Measurements from ENCODE around the gene DGKH. TPM values are rescaled to one million over a fixed set of nuclear protein-coding genes. Genes with fewer than 3 reads are reported as not detected.
A peak's percentile ranks its signal among the peaks of the same experiment; 100 is the strongest.

DGKH gene
- total RNA-seq, 1 experiment from 2014 or later, result 11.3 TPM

DNA sequence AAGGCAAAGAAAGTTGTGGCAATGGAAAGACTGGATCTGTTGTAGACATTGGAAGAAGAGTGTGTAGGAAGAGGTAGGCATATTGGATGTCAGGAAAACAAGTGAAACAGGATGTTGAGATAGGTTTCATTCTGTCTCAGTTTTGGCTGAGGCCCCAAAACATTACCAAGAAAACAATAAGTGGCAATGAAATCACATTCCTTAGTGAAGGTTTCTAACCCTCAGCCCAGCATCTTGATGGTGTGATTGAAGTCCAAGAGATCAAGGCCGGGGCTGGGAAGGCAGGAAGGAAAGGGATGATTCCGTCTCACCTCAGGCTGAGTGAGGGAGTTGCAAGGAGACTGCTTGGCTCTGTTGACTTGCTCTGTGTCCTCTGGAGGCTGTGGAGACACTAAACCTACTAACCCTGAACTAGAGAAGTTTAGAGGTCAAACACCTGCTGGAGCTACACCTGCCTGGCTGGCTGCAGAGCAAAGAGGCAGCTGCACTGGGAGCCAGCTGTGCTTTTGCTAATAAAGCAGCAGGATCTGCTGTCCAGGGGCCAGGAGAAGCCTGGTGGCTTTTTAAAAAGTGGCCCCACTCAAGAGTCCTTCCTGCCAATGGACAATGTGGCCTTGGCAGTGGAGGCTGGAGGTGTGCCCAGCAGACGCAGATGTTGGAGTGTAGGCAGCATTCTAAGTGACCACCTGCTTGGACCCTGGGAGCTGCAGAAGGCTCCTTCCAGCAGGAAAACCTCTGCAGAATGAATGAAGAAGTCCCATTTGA lies 53.6 kb downstream of the DGKH start:
- no peaks in the 10 kb centered on the region for H3K9me3 ChIP-seq (replicated peaks)
- H3K27ac ChIP-seq, result no peak overlapping the region
- peaks cover 18% of the 10 kb centered on the region for H3K4me1 ChIP-seq (replicated peaks)
- no peaks in the 10 kb centered on the region for H3K36me3 ChIP-seq
- no peaks in the 10 kb centered on the region for H3K27me3 ChIP-seq (replicated peaks)
- no peak overlapping the region for H3K4me3 ChIP-seq
- no peak for DNase-seq (ENCODE audit: low read depth in 1 of 2, low spot score in 2 of 2)

DNA sequence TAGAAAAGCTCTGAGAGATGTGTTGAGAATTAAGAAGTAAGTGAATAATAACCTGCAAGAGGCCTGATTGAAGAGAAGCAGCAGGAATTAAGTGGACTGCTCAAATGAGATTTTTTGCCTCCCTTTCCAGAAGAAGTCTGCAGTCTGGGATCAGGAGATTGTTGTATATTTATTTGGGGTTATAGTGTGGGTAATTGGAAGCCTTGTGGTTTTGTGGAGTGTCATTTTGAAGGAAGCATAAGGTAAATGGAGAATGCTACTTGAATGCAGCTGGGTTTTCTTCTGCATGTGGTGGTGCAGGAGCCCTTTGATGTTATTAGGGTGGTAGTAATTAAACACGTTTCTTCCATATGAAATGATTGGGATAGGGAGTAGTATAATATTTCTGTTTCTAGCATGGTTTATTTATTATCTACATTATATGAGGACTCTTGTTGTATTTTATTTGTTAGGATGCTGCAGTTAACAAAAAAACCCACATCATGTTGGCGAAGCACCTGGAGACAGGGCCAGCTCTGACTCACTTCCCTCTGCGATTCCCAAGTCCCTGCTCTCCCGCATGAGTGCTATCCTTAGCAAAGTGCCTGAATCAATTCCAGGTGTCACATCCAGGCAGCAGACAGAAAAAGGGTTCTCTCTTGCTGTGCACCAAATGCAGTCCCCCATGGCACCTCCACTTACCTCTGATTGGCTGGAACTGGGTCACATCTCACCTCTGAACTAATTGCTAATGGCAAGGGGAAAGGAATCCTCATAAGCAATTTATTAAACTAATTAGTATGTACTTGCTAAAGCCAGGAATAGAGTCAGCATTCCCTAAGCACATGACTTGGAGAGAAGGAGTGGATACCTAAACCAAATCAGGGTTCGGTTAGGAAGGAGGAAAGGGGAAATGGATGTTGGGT lies 54.8 kb downstream of the DGKH start:
- Histone ChIP-seq H3K9me3 (replicated peaks) (no peaks in the 10 kb centered on the region), H3K4me1 (replicated peaks) (peaks cover 18% of the 10 kb centered on the region), H3K27me3 (replicated peaks) (no peaks in the 10 kb centered on the region), H3K27ac (no peak overlapping the region), H3K4me3 (no peak overlapping the region), H3K36me3 (no peaks in the 10 kb centered on the region)
- DNase-seq (ENCODE audit: low read depth in 1 of 2, low spot score in 2 of 2), result peak in 1 of 2 experiments; percentile 15

DNA sequence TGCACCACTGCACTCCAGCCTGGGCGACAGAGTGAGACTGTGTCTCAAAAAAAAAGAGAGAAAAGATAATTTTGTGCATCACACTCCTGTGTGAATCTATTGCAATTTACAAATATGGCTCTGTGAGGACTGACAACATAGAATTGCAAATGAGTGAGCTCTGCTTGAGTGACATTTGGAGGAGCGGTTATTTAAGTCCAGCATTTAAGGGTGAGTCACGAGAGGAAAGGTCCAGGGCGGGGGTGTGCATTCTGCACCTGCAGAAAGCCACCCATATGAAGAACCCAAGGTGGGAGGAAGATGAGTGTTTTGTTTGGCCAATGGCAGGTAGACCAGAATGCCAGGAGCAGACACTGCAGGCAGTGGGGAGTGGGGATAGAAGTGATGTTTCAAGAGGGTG lies 58.5 kb downstream of the DGKH start:
- no peak overlapping the region for H3K27ac ChIP-seq
- no peaks in the 10 kb centered on the region for H3K27me3 ChIP-seq (replicated peaks)
- H3K4me1 ChIP-seq (replicated peaks), result peaks cover 23% of the 10 kb centered on the region
- no peaks in the 10 kb centered on the region for H3K9me3 ChIP-seq (replicated peaks)
- no peak for DNase-seq (ENCODE audit: low read depth in 1 of 2, low spot score in 2 of 2)
- no peaks in the 10 kb centered on the region for H3K36me3 ChIP-seq
- H3K4me3 ChIP-seq, result no peak overlapping the region

DNA sequence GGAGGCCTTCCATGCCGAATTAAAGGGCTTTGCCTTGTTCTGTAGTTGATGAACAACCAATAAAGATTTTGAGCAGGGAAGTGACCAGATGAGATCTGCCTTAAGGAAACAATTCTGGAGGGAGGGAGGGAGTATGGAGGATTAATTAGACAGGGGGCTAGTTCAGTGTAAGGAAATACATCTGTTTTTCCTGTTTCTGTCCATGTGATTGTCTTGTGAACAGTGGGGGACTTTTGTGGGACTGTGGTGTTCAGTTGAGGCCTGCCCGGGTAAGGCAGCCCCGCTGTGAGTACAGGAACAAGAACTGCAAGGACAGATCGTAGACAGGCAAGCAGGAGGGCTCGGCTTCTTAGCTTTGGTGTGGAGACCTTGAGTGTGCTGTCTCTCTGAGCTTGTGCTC lies 59.0 kb downstream of the DGKH start:
- H3K36me3 ChIP-seq, result no peaks in the 10 kb centered on the region
- DNase-seq (ENCODE audit: low read depth in 1 of 2, low spot score in 2 of 2), result no peak
- H3K27me3 ChIP-seq (replicated peaks), result no peaks in the 10 kb centered on the region
- no peak overlapping the region for H3K27ac ChIP-seq
- H3K4me1 ChIP-seq (replicated peaks), result peaks cover 23% of the 10 kb centered on the region
- no peaks in the 10 kb centered on the region for H3K9me3 ChIP-seq (replicated peaks)
- no peak overlapping the region for H3K4me3 ChIP-seq

DNA sequence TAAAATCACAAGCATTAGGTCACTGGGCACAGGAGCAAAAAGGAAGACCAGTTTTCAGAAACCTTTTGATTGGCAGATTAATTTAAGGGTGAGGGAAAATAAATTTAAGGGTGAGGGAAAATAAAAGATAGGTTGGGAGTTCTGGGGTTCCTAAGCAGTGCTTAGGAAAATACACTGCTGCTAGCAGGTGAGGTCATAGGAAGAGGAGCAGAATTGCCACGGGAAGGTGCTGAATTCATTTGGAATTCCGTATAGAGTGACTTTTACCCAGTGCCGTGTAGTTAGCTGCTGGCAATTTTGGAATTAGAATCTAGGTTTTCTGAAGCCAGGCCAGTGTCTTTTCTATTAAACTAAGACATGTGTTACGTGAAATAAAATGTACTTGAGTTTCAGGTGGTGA lies 59.8 kb downstream of the DGKH start:
- no peaks in the 10 kb centered on the region for H3K9me3 ChIP-seq (replicated peaks)
- H3K27ac ChIP-seq, result no peak overlapping the region
- H3K27me3 ChIP-seq (replicated peaks), result no peaks in the 10 kb centered on the region
- H3K4me3 ChIP-seq, result no peak overlapping the region
- H3K36me3 ChIP-seq, result no peaks in the 10 kb centered on the region
- peaks cover 23% of the 10 kb centered on the region for H3K4me1 ChIP-seq (replicated peaks)
- DNase-seq (ENCODE audit: low read depth in 1 of 2, low spot score in 2 of 2), result no peak

DNA sequence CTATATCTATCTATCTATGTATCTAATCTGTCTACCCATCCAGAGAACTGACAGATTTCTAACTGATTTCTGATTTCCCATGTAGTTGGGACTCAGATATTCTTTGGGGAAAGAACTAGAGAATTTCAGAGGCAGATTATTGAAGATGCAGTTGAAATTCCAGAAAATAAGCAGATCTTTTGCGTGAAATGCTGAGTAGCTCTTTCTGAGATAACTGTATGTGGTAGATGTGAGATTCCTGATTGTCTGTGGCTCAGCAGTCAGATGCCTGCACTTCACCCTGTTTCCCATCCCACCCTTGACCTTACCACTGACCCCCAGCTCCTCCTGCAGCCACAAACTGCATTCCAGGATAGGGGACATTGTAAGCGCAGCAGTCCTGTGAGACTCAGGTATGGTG lies 61.5 kb downstream of the DGKH start:
- no peak for DNase-seq (ENCODE audit: low read depth in 1 of 2, low spot score in 2 of 2)
- H3K27ac ChIP-seq, result no peak overlapping the region

DNA sequence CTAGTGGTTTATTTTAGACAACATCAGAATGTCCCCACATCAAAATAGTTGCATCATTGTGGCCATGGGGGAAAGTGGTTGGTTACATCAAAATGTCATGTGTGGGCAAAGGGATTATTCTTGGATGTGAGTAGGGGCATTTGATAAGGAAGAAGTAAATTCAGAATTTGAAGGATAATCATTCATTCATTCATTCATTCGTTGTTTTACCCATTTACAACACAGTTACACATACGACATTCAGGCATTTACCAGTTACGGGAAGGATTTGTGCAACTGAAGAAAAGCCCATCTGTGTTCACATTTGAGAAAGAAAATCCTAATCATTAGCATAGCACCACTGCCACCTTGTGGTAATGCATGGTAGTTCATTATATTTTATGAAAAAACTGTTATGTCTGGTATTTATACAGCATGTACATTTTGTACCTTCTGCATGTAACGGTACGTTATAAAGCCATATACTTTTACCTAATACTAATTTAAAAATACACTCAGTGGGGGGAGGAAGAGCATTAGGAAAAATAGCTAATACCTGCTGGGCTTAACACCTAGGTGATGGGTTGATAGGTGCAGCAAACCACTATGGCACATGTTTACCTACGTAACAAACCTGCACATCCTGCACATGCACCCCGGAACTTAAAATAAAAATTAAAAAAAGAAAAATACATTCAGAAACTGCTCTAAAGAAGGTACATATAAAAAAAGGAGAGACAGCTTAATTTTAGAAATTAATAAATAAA lies 62.1 kb downstream of the DGKH start:
- H3K9me3 ChIP-seq (replicated peaks), result no peaks in the 10 kb centered on the region
- H3K4me1 ChIP-seq (replicated peaks), result peaks cover 17% of the 10 kb centered on the region
- peak in 1 of 2 experiments; percentile 70 for DNase-seq (ENCODE audit: low read depth in 1 of 2, low spot score in 2 of 2)
- H3K27me3 ChIP-seq (replicated peaks), result no peaks in the 10 kb centered on the region
- no peak overlapping the region for H3K27ac ChIP-seq
- no peaks in the 10 kb centered on the region for H3K36me3 ChIP-seq
- no peak overlapping the region for H3K4me3 ChIP-seq

More for the DNA sequence above, 61.5 kb downstream of the DGKH start:
- H3K4me1 ChIP-seq (replicated peaks), result peaks cover 23% of the 10 kb centered on the region
- H3K36me3 ChIP-seq, result no peaks in the 10 kb centered on the region
- no peaks in the 10 kb centered on the region for H3K9me3 ChIP-seq (replicated peaks)
- no peaks in the 10 kb centered on the region for H3K27me3 ChIP-seq (replicated peaks)
- no peak overlapping the region for H3K4me3 ChIP-seq

DNA sequence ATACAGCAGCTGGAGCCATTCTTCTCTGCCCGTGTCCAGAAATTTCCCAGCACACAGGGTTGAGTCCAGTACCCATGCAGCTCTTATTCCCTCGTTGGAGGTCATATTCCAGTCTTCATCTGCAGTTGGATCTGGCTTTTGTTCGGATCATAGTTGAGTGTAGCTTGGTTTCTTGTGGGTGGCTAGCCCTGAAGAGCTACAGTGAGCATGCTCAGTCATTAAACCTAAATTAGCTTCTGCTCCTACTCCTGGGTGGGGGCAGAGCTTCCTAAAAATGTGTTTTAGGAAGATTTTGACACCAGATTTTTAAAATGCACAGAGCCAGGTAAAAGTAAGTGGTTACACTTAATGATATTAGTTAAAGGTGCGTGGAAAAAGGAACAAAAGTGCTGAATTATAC lies 64.4 kb downstream of the DGKH start:
- DNase-seq (ENCODE audit: low read depth in 1 of 2, low spot score in 2 of 2), result no peak
- H3K27ac ChIP-seq, result no peak overlapping the region
- H3K4me3 ChIP-seq, result no peak overlapping the region
- H3K9me3 ChIP-seq (replicated peaks), result no peaks in the 10 kb centered on the region
- no peaks in the 10 kb centered on the region for H3K36me3 ChIP-seq
- H3K27me3 ChIP-seq (replicated peaks), result no peaks in the 10 kb centered on the region
- H3K4me1 ChIP-seq (replicated peaks), result peaks cover 5% of the 10 kb centered on the region; the same call in 1 of the 2 replicates

DNA sequence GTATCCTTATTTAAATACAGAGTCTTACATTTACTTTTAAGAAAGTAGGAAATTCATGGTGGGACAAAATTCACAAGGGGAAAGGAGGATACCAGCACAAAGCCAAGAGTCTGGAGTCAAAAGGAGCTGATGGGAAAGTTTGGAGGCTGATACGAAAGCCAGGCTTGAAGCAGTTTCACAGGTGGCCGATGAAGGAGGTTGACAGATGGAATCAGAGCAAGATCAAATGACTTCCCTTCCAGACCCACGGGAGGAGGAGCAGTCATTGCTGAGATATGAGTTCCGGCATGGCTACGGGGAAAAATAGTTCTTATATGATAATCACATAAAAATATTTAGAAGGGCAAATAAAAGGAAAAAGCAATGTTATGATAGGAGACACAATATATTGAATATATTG lies 65.0 kb downstream of the DGKH start:
- Histone ChIP-seq H3K27ac (no peak overlapping the region), H3K9me3 (replicated peaks) (no peaks in the 10 kb centered on the region), H3K27me3 (replicated peaks) (no peaks in the 10 kb centered on the region), H3K36me3 (no peaks in the 10 kb centered on the region), H3K4me3 (no peak overlapping the region), H3K4me1 (replicated peaks) (peaks cover 5% of the 10 kb centered on the region; the same call in 1 of the 2 replicates)
- no peak for DNase-seq (ENCODE audit: low read depth in 1 of 2, low spot score in 2 of 2)

DNA sequence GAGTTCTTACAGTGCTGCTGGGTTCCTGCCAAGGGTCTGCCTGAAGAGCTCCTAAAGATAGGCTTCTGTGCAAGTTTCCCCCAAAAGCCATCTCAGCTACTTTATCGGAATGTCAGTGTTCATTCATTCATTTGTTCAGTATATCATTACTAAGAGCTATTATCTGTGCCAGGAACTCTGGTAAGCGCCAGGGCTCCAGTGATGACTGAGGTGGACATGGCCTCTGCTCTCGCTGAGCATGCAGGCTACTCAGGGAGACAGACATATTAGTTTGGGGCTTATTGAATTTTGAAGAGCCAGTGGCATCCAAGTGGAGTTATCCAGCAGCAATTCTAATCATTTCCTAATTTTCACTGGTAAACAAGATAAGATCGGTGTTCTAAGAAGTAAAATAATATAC lies 65.8 kb downstream of the DGKH start:
- Histone ChIP-seq H3K9me3 (replicated peaks) (no peaks in the 10 kb centered on the region), H3K4me3 (no peak overlapping the region), H3K27ac (no peak overlapping the region), H3K36me3 (no peaks in the 10 kb centered on the region), H3K27me3 (replicated peaks) (no peaks in the 10 kb centered on the region), H3K4me1 (replicated peaks) (peaks cover 5% of the 10 kb centered on the region; the same call in 1 of the 2 replicates)
- no peak for DNase-seq (ENCODE audit: low read depth in 1 of 2, low spot score in 2 of 2)

DNA sequence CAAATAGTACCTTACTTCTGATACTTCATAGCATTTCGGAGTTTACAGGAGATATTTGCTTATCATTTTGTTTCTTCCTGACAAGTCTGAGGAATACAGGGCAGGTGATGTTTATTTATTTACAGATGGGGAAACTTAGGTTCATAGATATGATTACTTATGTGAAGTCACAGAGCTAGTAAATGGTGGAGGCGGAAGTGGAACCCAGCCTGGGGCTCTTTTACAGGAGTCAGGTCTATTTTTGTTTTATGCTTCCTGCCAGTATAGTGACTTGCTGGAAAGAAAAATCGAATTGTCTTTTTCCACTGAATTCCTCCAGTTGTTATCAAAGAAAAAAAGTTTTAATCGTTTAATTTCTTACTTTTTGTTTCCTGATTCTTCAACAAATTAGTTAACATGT lies 66.5 kb downstream of the DGKH start:
- no peak for DNase-seq (ENCODE audit: low read depth in 1 of 2, low spot score in 2 of 2)
- no peak overlapping the region for H3K4me3 ChIP-seq
- no peaks in the 10 kb centered on the region for H3K9me3 ChIP-seq (replicated peaks)
- peaks cover 5% of the 10 kb centered on the region; the same call in 1 of the 2 replicates for H3K4me1 ChIP-seq (replicated peaks)
- no peaks in the 10 kb centered on the region for H3K27me3 ChIP-seq (replicated peaks)
- no peak overlapping the region for H3K27ac ChIP-seq
- H3K36me3 ChIP-seq, result no peaks in the 10 kb centered on the region

DNA sequence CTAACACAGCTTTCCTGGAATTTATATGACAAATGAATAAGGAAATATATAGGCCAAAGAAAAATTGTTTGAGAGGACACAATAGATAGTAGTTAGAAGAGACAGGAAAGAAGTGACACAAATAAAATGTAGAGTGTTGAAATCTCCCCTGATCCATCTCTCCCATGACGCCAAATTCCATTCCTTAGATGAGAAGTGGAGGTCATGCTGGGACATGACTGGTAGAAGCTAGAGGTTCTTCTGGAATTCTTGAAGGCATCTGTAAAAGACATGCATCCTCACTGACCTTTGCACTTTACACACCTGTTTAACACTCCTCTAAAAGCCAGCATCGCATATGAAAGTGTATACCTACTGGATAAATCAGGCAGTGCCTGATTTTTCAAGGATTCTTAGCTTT lies 67.8 kb downstream of the DGKH start:
- Histone ChIP-seq H3K9me3 (replicated peaks) (no peaks in the 10 kb centered on the region), H3K4me1 (replicated peaks) (no peaks in the 10 kb centered on the region), H3K27ac (no peak overlapping the region), H3K27me3 (replicated peaks) (no peaks in the 10 kb centered on the region), H3K4me3 (no peak overlapping the region), H3K36me3 (no peaks in the 10 kb centered on the region)
- DNase-seq (ENCODE audit: low read depth in 1 of 2, low spot score in 2 of 2), result no peak

DNA sequence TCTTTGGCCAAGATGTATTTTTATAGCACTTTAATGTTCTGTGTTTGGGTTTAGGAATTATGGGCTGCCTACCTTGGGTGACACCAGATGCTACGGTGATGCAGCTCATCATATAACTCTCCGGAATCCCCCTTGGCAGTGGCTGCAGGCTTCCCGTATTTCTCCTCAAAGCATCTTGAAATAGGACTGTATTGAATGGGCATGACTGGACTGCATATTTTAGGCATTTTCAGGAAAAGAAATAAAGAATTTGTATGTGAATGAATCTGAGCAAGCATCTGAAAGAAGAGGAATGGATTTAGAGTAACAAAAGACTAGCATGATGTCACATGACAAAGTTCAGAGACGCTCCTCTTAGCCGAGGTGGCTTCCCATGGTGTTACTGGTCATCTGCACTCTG lies 70.6 kb downstream of the DGKH start:
- no peak for DNase-seq (ENCODE audit: low read depth in 1 of 2, low spot score in 2 of 2)
- Histone ChIP-seq H3K4me1 (replicated peaks) (no peaks in the 10 kb centered on the region), H3K36me3 (no peaks in the 10 kb centered on the region)

More for the DNA sequence above, 70.6 kb downstream of the DGKH start:
- Histone ChIP-seq H3K27me3 (replicated peaks) (no peaks in the 10 kb centered on the region), H3K4me3 (no peak overlapping the region), H3K27ac (no peak overlapping the region), H3K9me3 (replicated peaks) (no peaks in the 10 kb centered on the region)

All from SJSA1 (cell line).